Activated T-helper 1 cell treated with anti-CD3 and anti-CD28 coated beads, Interleukin-2, amount 50 U/mL, for 16 hours (primary cell): ENCODE measurements around the gene C1orf50.
A peak's percentile ranks its signal among the peaks of the same experiment; 100 is the strongest.
"Not testable (repeated sequence)": the region's sequence is repeated elsewhere in the genome, so short reads cannot be mapped to it uniquely, and the experiment has no call there.

Source experiments
- DNase-seq, 2 donors: peaks; one replicate each; pipeline ENCODE4 v3.0.0-alpha.2; 2020; ENCODE audit warnings: low read depth in 1 of 2, low spot score in 1 of 2

C1orf50 gene

DNA sequence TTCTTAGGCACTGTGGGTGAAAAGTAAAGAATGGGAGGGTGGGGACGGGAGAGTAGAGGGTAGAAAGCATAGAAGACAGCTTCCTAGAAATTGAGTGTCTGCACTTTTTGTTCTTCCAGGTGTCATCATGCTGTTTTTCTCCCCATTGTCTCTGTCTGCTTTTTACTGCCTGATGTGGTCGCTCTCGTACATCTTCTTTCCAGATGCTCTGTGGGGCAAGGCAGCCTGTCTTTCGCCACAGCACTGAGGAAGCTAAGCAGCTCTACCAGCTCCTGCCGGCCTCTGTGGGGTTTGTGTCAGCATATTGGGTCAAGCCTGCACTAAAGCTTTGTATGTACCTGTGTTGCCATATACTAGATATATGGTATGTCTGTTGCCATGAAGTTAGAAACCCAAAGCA, 30.9 kb downstream of the C1orf50 start:
- no peak for DNase-seq

- no peak for DNase-seq
These were observed 34.9 kb downstream of the C1orf50 start for GRCh38 chr1:42801832-42802473.

- DNase-seq: no peak
These were observed 39.1 kb downstream of the C1orf50 start for GRCh38 chr1:42806171-42806570.

- no peak for DNase-seq
These were observed 39.5 kb downstream of the C1orf50 start for GRCh38 chr1:42806593-42806992.

GRCh38 chr1:42807056-42807668, 40.1 kb downstream of the C1orf50 start:
- no peak for DNase-seq

- not testable (repeated sequence) for DNase-seq
These were observed 47.8 kb downstream of the C1orf50 start for GRCh38 chr1:42814815-42815214.

- DNase-seq: no peak
These were observed 49.0 kb downstream of the C1orf50 start for GRCh38 chr1:42815941-42816584.

DNA sequence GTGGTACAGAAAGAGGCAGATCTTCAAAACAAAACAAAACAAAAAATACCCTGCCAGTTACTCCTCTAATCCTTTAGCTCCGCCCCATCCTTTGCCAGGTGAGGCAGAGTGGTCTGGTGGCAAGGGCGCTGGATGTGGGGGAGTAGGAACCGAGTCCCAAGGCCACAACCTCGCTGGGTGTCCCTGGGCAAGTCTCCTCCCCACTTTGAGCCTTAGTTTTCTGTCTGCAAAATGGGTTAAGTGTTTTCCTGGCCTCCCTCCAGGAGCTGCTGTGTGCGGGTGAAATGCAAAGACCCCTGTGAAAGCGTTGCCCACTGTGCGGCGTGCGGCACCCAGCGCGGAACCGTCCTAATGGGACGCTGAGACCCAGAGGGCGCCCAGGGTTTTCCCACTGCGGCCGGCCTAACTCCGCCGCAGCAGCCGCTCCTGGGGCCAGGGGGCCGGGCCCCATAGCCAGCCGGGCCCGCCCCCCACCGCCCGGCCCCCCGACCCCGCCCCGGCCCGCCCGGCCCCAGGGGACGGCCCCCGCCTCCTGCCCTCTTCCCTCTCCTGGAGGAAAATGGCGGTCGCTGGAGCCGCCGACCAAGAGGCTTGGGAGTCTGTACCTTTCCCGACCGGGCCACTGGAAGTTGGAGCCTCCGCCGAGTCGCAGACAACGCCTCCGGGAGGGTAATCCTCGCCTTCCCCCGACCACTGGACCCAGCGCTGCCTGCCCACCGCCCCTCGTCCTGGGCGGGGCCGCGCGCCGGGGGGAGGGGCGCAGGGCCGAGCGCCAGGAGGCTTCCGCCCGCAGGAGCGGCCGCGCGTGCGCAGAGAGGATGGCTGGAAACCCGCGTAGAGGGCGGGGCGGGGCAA, 49.8 kb downstream of the C1orf50 start, which contains the start of the genes ERMAP and SVBP:
TSS of gene ERMAP (plus strand) at position 538 of the 855 bp plus-strand sequence. CDS start 13,327 bp downstream, outside the sequence.
TSS of gene SVBP (minus strand) at position 813 of the 855 bp plus-strand sequence. CDS start 853 bp downstream, outside the sequence.
- peak; percentile 91 to 95 for DNase-seq

DNA sequence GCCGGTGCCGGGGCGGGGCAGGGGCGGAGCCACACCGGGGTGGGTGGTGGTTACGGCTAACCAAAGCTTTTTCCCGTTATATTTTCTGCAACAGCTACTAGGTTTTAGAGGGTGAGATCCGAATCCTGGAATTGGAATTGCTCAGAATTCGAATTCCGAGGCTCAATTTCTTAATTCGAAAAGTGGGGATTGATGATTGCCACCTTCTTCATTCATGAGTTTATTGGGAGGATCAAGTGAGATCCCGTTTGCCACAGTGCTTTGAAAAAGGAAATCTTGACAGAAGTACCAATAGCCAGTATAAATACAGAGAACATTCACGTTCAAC, 50.4 kb downstream of the C1orf50 start:
- DNase-seq: no peak

DNA sequence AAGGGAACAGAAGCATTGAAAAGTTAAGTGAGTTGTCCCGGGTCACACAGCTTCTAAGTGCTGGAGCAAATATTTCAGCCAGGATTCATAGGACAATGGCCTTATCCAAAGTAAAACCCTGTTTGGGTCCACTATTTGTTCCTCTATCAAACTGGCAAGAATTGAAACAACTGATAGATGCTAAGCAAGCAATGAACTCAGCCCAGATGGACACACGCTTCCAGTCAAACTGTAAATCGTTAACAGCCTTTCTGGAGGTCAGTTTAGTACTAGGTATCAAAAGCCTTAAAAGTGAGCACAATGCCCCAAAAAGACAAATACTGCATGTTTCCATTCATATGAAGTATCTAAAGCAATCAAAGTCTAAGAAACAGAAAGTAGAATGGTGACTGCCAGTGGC, 50.9 kb downstream of the C1orf50 start:
- DNase-seq: no peak

GRCh38 chr1:42820813-42821212, 53.8 kb downstream of the C1orf50 start:
- DNase-seq: no peak

DNA sequence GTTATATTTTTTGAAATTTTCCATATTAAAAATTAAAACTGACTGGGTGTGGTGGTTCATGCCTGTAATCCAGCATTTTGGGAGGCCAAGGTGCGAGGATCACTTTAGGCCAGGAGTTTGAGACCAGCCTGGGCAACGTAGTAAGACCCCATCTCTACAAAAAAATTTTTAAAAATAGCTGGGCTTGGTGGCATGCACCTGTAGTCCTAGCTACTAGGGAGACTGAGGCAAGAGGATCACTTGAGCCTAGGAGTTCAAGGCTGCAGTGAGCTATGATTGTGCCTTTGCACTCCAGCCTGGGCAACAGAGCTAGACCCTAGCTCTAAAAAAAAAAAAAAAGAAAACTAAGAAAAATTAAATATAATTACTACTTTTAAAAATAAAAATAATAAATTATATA, 54.6 kb downstream of the C1orf50 start:
- DNase-seq: no peak

DNA sequence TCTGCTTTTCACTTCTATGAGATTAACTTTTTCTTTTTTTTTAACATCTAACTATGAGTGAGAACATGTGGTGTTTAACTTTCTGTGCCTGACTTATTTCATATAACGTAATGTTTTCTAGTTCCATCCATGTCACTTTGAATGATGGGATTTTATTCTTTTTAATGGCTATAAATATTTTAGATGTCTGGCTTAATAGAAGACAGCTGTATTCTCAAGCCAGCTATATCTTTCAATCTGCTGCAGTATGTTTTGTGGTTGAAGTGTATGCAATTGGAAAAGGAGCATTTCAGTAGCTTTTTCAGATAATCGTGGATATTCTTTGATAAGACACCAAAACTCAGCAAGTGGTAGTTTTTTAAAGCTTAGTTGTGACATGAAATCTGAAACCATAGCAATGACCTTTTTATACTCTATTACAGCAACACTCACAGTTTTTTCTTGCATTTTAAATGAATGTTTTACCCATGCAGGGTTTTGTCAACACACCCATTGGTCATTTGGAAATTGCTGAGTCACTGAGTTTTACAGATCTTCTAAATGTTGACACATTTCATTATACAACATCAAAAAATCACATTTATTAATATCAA, 55.8 kb downstream of the C1orf50 start:
- DNase-seq: no peak

DNA sequence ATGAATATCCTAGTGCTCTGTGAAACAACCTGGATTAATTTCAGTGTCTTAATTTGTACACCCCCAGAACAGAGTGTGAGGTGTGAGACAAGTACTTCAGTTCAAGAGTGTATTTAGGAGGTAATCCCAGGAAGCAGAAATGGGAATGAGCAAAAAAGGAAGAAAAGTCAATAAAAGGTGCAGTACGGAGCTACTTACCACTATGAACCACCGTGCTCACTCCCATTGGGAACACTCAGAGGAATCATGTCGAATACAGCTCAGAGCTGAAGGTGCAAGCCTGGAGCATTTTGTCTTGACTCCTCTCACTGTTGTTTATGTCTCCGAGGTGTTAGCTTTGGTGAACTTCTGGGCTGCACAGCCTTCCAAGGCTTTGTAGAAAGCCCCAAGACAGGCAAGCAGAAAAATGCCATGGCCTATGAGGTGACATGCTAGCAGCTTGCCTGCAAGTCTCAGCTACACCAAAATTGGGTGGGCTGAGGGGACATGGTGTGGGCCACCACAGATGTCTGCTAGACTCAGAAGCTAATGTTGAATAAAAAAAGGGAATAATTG, 57.5 kb downstream of the C1orf50 start:
- no peak for DNase-seq

- no peak for DNase-seq
These were observed 58.2 kb downstream of the C1orf50 start for GRCh38 chr1:42825036-42825851.
